ENCODE measurements around the gene NOM1.

Gene NOM1

GRCh38 chr7:157005456-157006204 lies 56.1 kb downstream of the NOM1 start:
- no peak for DNase-seq

GRCh38 chr7:157006205-157006747 lies 56.8 kb downstream of the NOM1 start:
- no peak for DNase-seq

- DNase-seq, result no peak
Observed at GRCh38 chr7:157006829-157007469, 57.4 kb downstream of the NOM1 start.

GRCh38 chr7:157007470-157008066 lies 58.1 kb downstream of the NOM1 start:
- no peak for DNase-seq

- no peak for DNase-seq
Observed at GRCh38 chr7:157008206-157009169, 59.0 kb downstream of the NOM1 start.

- no peak for DNase-seq
Observed at GRCh38 chr7:157009170-157009777, 59.8 kb downstream of the NOM1 start.

- no peak for DNase-seq
Observed at GRCh38 chr7:157009778-157010587, 60.5 kb downstream of the NOM1 start.

GRCh38 chr7:157010588-157011332 lies 61.2 kb downstream of the NOM1 start, which contains the start of gene MNX1:
TSS of gene MNX1 (minus strand) at chr7:157010663. CDS start at chr7:157010350, 313 bp downstream.
- DNase-seq, result peak; percentile 56

- no peak for DNase-seq
Observed at GRCh38 chr7:157011333-157012112, 62.0 kb downstream of the NOM1 start.

- DNase-seq, result no peak
Observed at GRCh38 chr7:157012113-157012547, 62.6 kb downstream of the NOM1 start.

- no peak for DNase-seq
Observed at GRCh38 chr7:157013101-157013500, 63.6 kb downstream of the NOM1 start.

- DNase-seq, result no peak
Observed at GRCh38 chr7:157013602-157014549, 64.4 kb downstream of the NOM1 start.

GRCh38 chr7:157014635-157015555 lies 65.4 kb downstream of the NOM1 start:
- no peak for DNase-seq

- DNase-seq, result no peak
Observed at GRCh38 chr7:157016024-157016351, 66.5 kb downstream of the NOM1 start.

GRCh38 chr7:157016352-157017041 lies 67.0 kb downstream of the NOM1 start:
- DNase-seq, result no peak

- no peak for DNase-seq
Observed at GRCh38 chr7:157017149-157017548, 67.6 kb downstream of the NOM1 start.

Data from femur (tissue), 1 donor.